Tibial nerve (tissue), 4 donors: Measurements from ENCODE around the gene UBXN6. TPM values are rescaled to one million over a fixed set of nuclear protein-coding genes. Genes with fewer than 3 reads are reported as not detected.

Experiments
- DNase-seq, 2 donors: peaks; one replicate each; pipeline ENCODE4 v3.0.0-alpha.2; 2019; ENCODE audit warnings: low spot score in 2 of 2
- H3K27ac ChIP-seq, 4 donors: fragments of 200-600 bp; sonication (generic) in 3 of 4; one replicate each; pipeline ENCODE4 v1.5.1; 2017 to 2019; ENCODE audit warnings: mild to moderate bottlenecking in 1 of 4
- H3K27me3 ChIP-seq, 2 donors: fragments of 200-600 bp; sonication (generic) in 1 of 2; one replicate each; pipeline versions ENCODE4 v1.5.1 to v1.6.0; 2017 to 2019
- H3K36me3 ChIP-seq, 3 donors: fragments of 200-600 bp; sonication (generic); one replicate each; pipeline ENCODE4 v1.5.1; 2018 to 2019
- H3K4me1 ChIP-seq, 4 donors: fragments of 200-600 bp; sonication (generic) in 3 of 4; one replicate each; pipeline ENCODE4 v1.5.1; 2017 to 2019
- H3K4me3 ChIP-seq, 4 donors: fragments of 200-600 bp; sonication (generic) in 3 of 4; one replicate each; pipeline ENCODE4 v1.5.1; 2017 to 2019; ENCODE audit warnings: mild to moderate bottlenecking in 1 of 4, moderate library complexity in 1 of 4
- H3K9me3 ChIP-seq, 4 donors: fragments of 200-600 bp; sonication (generic) in 3 of 4; one replicate each; pipeline ENCODE4 v1.5.1; 2017 to 2019
- CTCF ChIP-seq, 5 experiments: fragments of 200-600 bp in 3 of 5; fragments of 450-650 bp in 2 of 5; sonication (generic) in 3 of 5; IDR thresholded peaks; one replicate each; pipeline ENCODE4 v1.5.1; 2016 to 2019; ENCODE audit warnings: antibody characterized with exemption in 5 of 5, mild to moderate bottlenecking in 3 of 5, moderate library complexity in 2 of 5
- EP300 ChIP-seq, 2 donors: sonication (generic); formaldehyde crosslinking; IDR thresholded peaks; one replicate each; pipeline ENCODE4 v1.6.1; 2017; ENCODE audit warnings: antibody characterized with exemption in 2 of 2, mild to moderate bottlenecking in 1 of 2
- POLR2A ChIP-seq, 2 donors: fragments of 450-650 bp; IDR thresholded peaks; one replicate each; pipeline ENCODE4 v1.6.1; 2017; ENCODE audit warnings: antibody characterized with exemption in 2 of 2, mild to moderate bottlenecking in 2 of 2, moderate library complexity in 2 of 2
- WGBS, 2 donors: methylation state at CpG; one replicate each; pipeline ENCODE4 v1.1.5; 2018; 5-methylcytosine and 5-hydroxymethylcytosine counted together
- total RNA-seq, 4 donors: library from RNA; depleted of rRNA; stranded (reverse); fragments of >200 nt; gene quantifications; one replicate each; pipeline ENCODE4 v1.1.0, GENCODE V29; 2016

UBXN6 gene
- total RNA-seq, 4 donors from 2014 or later = 84.3 to 101 (median 92.2) TPM

- peaks cover 0 to 50% (median 3%) of the 10 kb centered on the region in 3 donors for H3K36me3 ChIP-seq
- no peaks in the 10 kb centered on the region for H3K9me3 ChIP-seq
- peak overlapping the region in 3 of 4 donors; percentile 60 to 96 (median 87) for H3K27ac ChIP-seq
- no peaks in the 10 kb centered on the region for H3K27me3 ChIP-seq
- peak overlapping the region in 1 of 4 donors; percentile 84 for H3K4me3 ChIP-seq
- no peak for DNase-seq
- peaks cover 0 to 38% (median 19%) of the 10 kb centered on the region in 4 donors for H3K4me1 ChIP-seq
- WGBS, 2 donors = 60% methylated on average over 26 to 29 of the region's 29 CpGs
- TF ChIP-seq EP300 (IDR thresholded peaks at IDR 0.05) (no peak), CTCF (IDR thresholded peaks at IDR 0.05) (no peak), POLR2A (IDR thresholded peaks at IDR 0.05) (no peak)
Observed at GRCh38 chr19:4454747-4455718, 2.6 kb downstream of the UBXN6 start.

GRCh38 chr19:4453232-4454179, 4.1 kb downstream of the UBXN6 start:
- no peak for TF ChIP-seq EP300 (IDR thresholded peaks at IDR 0.05)
- TF ChIP-seq POLR2A (IDR thresholded peaks at IDR 0.05) = no peak
- TF ChIP-seq CTCF (IDR thresholded peaks at IDR 0.05) = no peak
- peaks cover 4 to 65% (median 10%) of the 10 kb centered on the region in 3 donors for H3K36me3 ChIP-seq
- H3K4me1 ChIP-seq = peaks cover 0 to 38% (median 19%) of the 10 kb centered on the region in 4 donors

GRCh38 chr19:4452230-4452990, 5.2 kb downstream of the UBXN6 start:
- TF ChIP-seq EP300 (IDR thresholded peaks at IDR 0.05) = no peak
- TF ChIP-seq POLR2A (IDR thresholded peaks at IDR 0.05) = no peak
- TF ChIP-seq CTCF (IDR thresholded peaks at IDR 0.05) = no peak
- Histone ChIP-seq H3K4me1 (peaks cover 0 to 32% (median 17%) of the 10 kb centered on the region in 4 donors), H3K27me3 (no peaks in the 10 kb centered on the region), H3K27ac (no peak overlapping the region), H3K4me3 (no peak overlapping the region), H3K9me3 (no peaks in the 10 kb centered on the region), H3K36me3 (peaks cover 4 to 76% (median 14%) of the 10 kb centered on the region in 3 donors)
- no peak for DNase-seq
- WGBS, 2 donors = 82 to 83% methylated on average over 23 to 24 of the region's 24 CpGs

More at GRCh38 chr19:4453232-4454179, 4.1 kb downstream of the UBXN6 start:
- Histone ChIP-seq H3K9me3 (no peaks in the 10 kb centered on the region), H3K4me3 (no peak overlapping the region), H3K27me3 (no peaks in the 10 kb centered on the region), H3K27ac (no peak overlapping the region)
- no peak for DNase-seq
- 63 to 75% methylated on average over 28 of the region's 34 CpGs for WGBS, 2 donors

- H3K27ac ChIP-seq = no peak overlapping the region
- H3K9me3 ChIP-seq = no peaks in the 10 kb centered on the region
- H3K4me1 ChIP-seq = peaks cover 0 to 7% (median 2%) of the 10 kb centered on the region in 4 donors
- H3K27me3 ChIP-seq = no peaks in the 10 kb centered on the region
- no peak for DNase-seq
- no peak overlapping the region for H3K4me3 ChIP-seq
- H3K36me3 ChIP-seq = peaks cover 5 to 100% (median 24%) of the 10 kb centered on the region in 3 donors
- WGBS, 2 donors = 89 to 94% methylated on average over 9 of the region's 9 CpGs
- no peak for TF ChIP-seq CTCF (IDR thresholded peaks at IDR 0.05)
Observed at GRCh38 chr19:4449639-4450028, 8.0 kb downstream of the UBXN6 start.
